CD4-positive, CD25-positive, alpha-beta regulatory T cell (primary cell): ENCODE measurements around the gene BCR. TPM values are rescaled to one million over a fixed set of nuclear protein-coding genes. Genes with fewer than 3 reads are reported as not detected.
A peak's percentile ranks its signal among the peaks of the same experiment; 100 is the strongest.

Experiments
- ATAC-seq, 2 donors: fragments of 150-1000 bp; cut with Tn5 transposase; one replicate each; pipeline ENCODE4 v1.10.0; 2021; ENCODE audit warnings: low read depth in 2 of 2, moderate number of reproducible peaks in 2 of 2, moderate library complexity in 1 of 2
- DNase-seq, 3 donors: peaks; one replicate each; pipeline versions ENCODE4 v3.0.0 to v3.0.0-alpha.2; 2012 to 2022; ENCODE audit warnings: mixed read lengths in 1 of 3
- H3K27ac ChIP-seq: one replicate; pipeline ENCODE4 v1.7.0; 2013; ENCODE audit warnings: mild to moderate bottlenecking, low read length; ENCODE audit not compliant: insufficient read depth, poor library complexity, severe bottlenecking
- H3K27me3 ChIP-seq: one replicate; pipeline ENCODE4 v1.7.0; 2013; ENCODE audit warnings: low read length; ENCODE audit not compliant: control insufficient read depth, insufficient read depth
- H3K36me3 ChIP-seq: one replicate; pipeline ENCODE4 v1.7.0; 2013; ENCODE audit warnings: mild to moderate bottlenecking, low read length, moderate library complexity; ENCODE audit not compliant: control insufficient read depth, insufficient read depth
- H3K4me1 ChIP-seq: 2 replicates; pipeline ENCODE4 v1.7.0; 2013; ENCODE audit warnings: mild to moderate bottlenecking, low read length; ENCODE audit not compliant: insufficient read depth, control insufficient read depth, poor library complexity, severe bottlenecking
- H3K4me3 ChIP-seq: one replicate; pipeline ENCODE4 v1.7.0; 2013; ENCODE audit warnings: low read depth, mild to moderate bottlenecking, low read length, moderate library complexity
- H3K9me3 ChIP-seq, 2 experiments: 1 replicate in 1 of 2; 2 replicates in 1 of 2; pipeline ENCODE4 v1.7.0; 2013; ENCODE audit warnings: low read length in 2 of 2, mild to moderate bottlenecking in 1 of 2, moderate library complexity in 1 of 2; ENCODE audit not compliant: control insufficient read depth in 2 of 2
- H3K27ac Mint-ChIP-seq, 3 donors: one replicate each; pipeline ENCODE4 v1.8.0; 2020 to 2022; ENCODE audit warnings: mild to moderate bottlenecking in 3 of 3, mixed read lengths in 3 of 3, moderate library complexity in 2 of 3
- H3K27me3 Mint-ChIP-seq: one replicate; pipeline ENCODE4 v1.8.0; 2022; ENCODE audit warnings: mild to moderate bottlenecking, mixed read lengths
- H3K36me3 Mint-ChIP-seq: one replicate; pipeline ENCODE4 v1.8.0; 2020; ENCODE audit warnings: mixed read lengths
- H3K4me1 Mint-ChIP-seq, 4 donors: one replicate each; pipeline ENCODE4 v1.8.0; 2020 to 2022; ENCODE audit warnings: mixed read lengths in 4 of 4, mild to moderate bottlenecking in 1 of 4
- H3K4me3 Mint-ChIP-seq, 4 donors: one replicate each; pipeline ENCODE4 v1.8.0; 2020 to 2022; ENCODE audit warnings: mild to moderate bottlenecking in 4 of 4, mixed read lengths in 4 of 4, moderate library complexity in 3 of 4
- H3K9me3 Mint-ChIP-seq, 7 donors: one replicate each; pipeline ENCODE4 v1.8.0; 2020 to 2022; ENCODE audit warnings: mixed read lengths in 7 of 7, mild to moderate bottlenecking in 3 of 7, moderate library complexity in 2 of 7
- polyA plus RNA-seq, 4 donors: library from polyadenylated mRNA; unstranded; fragments of 300-500 nt; fragmentation: Illumina TruSeq; gene quantifications; one replicate each; pipeline ENCODE4 v1.2.3, GENCODE V29; 2021
- total RNA-seq: library from RNA; stranded (reverse); gene quantifications from one replicate; pipeline ENCODE4 v1.2.3, GENCODE V29; 2022

The BCR gene
- total and polyA plus RNA-seq, 5 donors from 2014 or later, result 2.6 to 66.3 (median 2.8) TPM

DNA sequence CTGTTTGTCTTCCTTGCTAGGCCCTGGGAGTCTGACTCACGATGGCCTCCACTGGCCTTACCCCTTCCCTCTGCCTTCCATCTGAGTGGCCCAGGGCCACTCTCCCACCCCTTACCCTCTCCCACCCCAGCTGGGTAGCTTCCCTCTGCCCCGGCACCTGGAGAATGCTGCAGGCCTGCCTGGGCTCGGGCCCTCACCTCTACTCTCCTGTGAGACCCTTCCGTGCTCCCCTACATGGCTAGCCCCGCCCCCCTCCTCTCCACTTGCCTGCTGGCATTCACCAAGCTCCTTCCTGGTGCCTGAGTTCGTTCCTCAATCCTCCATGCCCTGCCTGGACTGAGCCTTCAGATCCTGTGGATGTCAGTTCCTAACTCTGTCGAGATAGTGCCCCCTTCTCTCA is 26.3 kb upstream of the BCR start:
- no peaks in the 10 kb centered on the region for H3K9me3 Mint-ChIP-seq
- peak overlapping the region in 1 of 3 donors; percentile 73 for H3K27ac Mint-ChIP-seq
- Histone ChIP-seq H3K36me3 (no peaks in the 10 kb centered on the region), H3K4me1 (no peaks in the 10 kb centered on the region), H3K27me3 (no peaks in the 10 kb centered on the region), H3K4me3 (no peak overlapping the region), H3K27ac (no peak overlapping the region), H3K9me3 (no peaks in the 10 kb centered on the region)
- H3K27me3 Mint-ChIP-seq, result no peaks in the 10 kb centered on the region
- H3K4me1 Mint-ChIP-seq, result peaks cover 0 to 5% (median 2%) of the 10 kb centered on the region in 4 donors
- ATAC-seq, result no peak
- DNase-seq, result no peak
- H3K36me3 Mint-ChIP-seq, result no peaks in the 10 kb centered on the region
- no peak overlapping the region for H3K4me3 Mint-ChIP-seq

- H3K4me3 ChIP-seq, result no peak overlapping the region
- no peaks in the 10 kb centered on the region for H3K9me3 ChIP-seq
- H3K27me3 ChIP-seq, result no peaks in the 10 kb centered on the region
- Mint-ChIP-seq H3K9me3 (no peaks in the 10 kb centered on the region), H3K36me3 (no peaks in the 10 kb centered on the region), H3K4me3 (no peak overlapping the region), H3K27me3 (no peaks in the 10 kb centered on the region), H3K27ac (peak overlapping the region in 1 of 3 donors; percentile 73), H3K4me1 (peaks cover 0 to 5% (median 2%) of the 10 kb centered on the region in 4 donors)
- DNase-seq, result no peak
- no peak overlapping the region for H3K27ac ChIP-seq
- no peaks in the 10 kb centered on the region for H3K4me1 ChIP-seq
- H3K36me3 ChIP-seq, result no peaks in the 10 kb centered on the region
- ATAC-seq, result no peak
Observed at GRCh38 chr22:23154461-23154860, 25.8 kb upstream of the BCR start.

DNA sequence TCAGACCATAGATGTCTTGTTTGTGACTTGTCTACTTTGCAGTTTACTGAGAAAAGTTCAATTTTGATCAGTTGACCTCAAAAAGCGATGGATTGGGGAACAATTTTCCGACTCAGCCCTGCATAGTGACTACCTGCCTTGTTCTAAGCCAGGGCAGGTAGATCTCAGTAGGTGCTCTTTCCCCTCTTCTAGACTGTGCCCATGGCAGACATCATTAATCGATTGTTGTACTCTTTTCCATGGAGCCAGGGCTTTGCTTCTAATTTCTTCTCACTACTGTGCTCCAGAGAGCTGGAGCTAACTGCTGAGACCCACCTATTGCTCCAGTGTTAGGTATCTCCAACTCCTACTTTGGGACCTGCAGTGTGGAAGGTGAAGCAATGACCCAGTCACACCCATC is 25.2 kb upstream of the BCR start:
- Histone ChIP-seq H3K4me3 (no peak overlapping the region), H3K27me3 (no peaks in the 10 kb centered on the region), H3K9me3 (no peaks in the 10 kb centered on the region), H3K36me3 (no peaks in the 10 kb centered on the region), H3K27ac (no peak overlapping the region), H3K4me1 (no peaks in the 10 kb centered on the region)
- Mint-ChIP-seq H3K4me1 (peaks cover 0 to 5% (median 2%) of the 10 kb centered on the region in 4 donors), H3K27me3 (no peaks in the 10 kb centered on the region), H3K4me3 (no peak overlapping the region), H3K36me3 (no peaks in the 10 kb centered on the region), H3K27ac (peak overlapping the region in 1 of 3 donors; percentile 5), H3K9me3 (no peaks in the 10 kb centered on the region)
- no peak for DNase-seq
- ATAC-seq, result no peak

DNA sequence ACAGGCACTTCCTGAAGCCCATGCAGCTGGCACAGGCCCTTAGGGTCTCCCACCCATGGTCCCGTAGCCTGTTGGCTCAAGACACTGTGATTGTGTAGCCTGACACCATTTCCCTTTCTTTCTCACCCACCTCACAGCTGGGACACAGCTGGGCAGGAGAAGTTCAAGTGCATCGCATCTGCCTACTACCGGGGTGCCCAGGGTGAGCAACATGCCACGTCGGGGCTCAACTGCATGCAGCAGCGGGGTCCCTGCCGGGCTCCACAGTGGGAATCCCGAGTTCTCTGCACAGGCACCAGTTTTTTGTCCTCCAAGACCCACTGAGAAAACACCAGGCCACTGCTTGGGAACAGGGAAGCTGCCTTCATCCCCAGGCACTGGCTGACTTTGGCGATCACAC is 24.5 kb upstream of the BCR start:
- Mint-ChIP-seq H3K4me3 (no peak overlapping the region), H3K27me3 (no peaks in the 10 kb centered on the region), H3K9me3 (no peaks in the 10 kb centered on the region), H3K4me1 (peaks cover 0 to 5% (median 2%) of the 10 kb centered on the region in 4 donors), H3K36me3 (no peaks in the 10 kb centered on the region), H3K27ac (no peak overlapping the region)
- no peak overlapping the region for H3K27ac ChIP-seq
- H3K9me3 ChIP-seq, result no peaks in the 10 kb centered on the region
- no peaks in the 10 kb centered on the region for H3K36me3 ChIP-seq
- ATAC-seq (no peak), DNase-seq (no peak)
- H3K4me1 ChIP-seq, result no peaks in the 10 kb centered on the region
- no peaks in the 10 kb centered on the region for H3K27me3 ChIP-seq
- no peak overlapping the region for H3K4me3 ChIP-seq

DNA sequence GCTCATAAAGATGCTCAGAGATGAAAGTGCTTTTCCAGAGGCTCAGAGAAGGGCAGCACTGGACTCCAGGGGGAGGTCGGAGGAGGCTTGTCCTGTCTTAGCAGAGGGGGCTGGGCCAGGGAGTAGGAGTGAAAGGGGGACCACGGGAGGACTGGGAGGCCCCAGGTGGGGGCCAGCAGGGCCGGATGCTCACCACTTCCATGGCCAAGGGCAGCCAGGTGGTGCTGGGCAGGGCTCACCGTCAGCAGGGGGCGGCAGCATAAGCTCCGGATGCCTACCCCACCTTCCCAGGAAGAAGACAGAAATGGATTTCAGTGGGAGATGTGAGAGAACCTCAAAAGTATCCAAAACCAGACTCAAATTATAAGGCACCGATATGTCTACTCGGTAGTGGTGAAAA is 24.0 kb upstream of the BCR start:
- DNase-seq, result no peak
- no peak overlapping the region for H3K4me3 ChIP-seq
- Mint-ChIP-seq H3K9me3 (no peaks in the 10 kb centered on the region), H3K36me3 (no peaks in the 10 kb centered on the region), H3K4me3 (no peak overlapping the region), H3K27me3 (no peaks in the 10 kb centered on the region), H3K4me1 (peaks cover 0 to 5% (median 2%) of the 10 kb centered on the region in 4 donors), H3K27ac (no peak overlapping the region)
- no peaks in the 10 kb centered on the region for H3K27me3 ChIP-seq
- ATAC-seq, result no peak
- no peaks in the 10 kb centered on the region for H3K4me1 ChIP-seq
- no peaks in the 10 kb centered on the region for H3K36me3 ChIP-seq
- no peak overlapping the region for H3K27ac ChIP-seq
- H3K9me3 ChIP-seq, result no peaks in the 10 kb centered on the region

DNA sequence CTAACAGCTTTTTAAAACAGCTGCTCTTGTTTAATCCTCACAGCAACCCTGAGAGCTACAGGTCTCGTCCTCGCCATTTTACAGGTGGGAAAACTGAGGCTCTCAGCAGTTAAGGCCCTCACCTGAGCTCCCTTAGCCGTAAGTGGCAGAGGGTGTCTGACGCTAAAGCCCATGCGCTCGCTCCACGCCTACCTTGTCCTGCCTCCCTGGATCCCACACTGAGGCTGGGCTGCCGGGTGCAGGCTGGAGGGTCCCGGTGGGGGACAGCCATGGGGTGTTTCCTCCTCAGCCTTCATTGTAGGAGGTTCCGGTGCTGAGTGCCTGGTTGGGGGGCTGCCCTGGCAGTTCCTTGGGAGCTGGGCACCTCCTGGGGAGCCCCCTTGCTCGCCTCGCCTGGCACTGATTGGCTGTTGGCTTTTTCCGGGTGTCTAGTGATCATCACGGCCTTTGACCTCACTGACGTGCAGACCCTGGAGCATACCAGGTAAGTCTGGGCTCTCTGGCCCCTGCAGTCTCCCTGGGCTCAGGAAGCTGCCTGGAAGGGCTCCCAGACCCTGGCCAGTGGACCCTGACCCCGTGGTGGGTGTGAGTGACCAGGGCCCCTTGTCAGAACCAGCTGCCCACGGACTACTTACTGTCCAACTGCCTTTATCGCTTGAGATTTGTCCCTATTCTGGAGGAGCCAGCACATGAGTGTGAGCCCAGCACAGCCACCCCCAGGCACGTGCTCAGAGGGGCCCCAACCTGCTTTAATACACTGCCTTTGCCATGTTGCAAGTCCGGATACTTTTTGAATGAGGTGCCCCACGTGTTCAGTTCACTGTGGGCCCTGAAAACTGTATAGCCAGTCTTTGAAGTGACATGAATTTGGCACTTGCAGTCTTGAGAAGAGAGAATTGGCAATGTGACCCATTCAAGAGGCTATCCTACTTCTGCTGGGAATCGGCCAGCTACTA is 22.5 kb upstream of the BCR start:
- Mint-ChIP-seq H3K4me1 (peaks cover 0 to 3% (median 1%) of the 10 kb centered on the region in 4 donors), H3K27ac (no peak overlapping the region), H3K27me3 (no peaks in the 10 kb centered on the region), H3K9me3 (no peaks in the 10 kb centered on the region), H3K4me3 (no peak overlapping the region), H3K36me3 (no peaks in the 10 kb centered on the region)
- Histone ChIP-seq H3K36me3 (no peaks in the 10 kb centered on the region), H3K27me3 (no peaks in the 10 kb centered on the region), H3K4me3 (no peak overlapping the region), H3K27ac (no peak overlapping the region), H3K9me3 (no peaks in the 10 kb centered on the region), H3K4me1 (no peaks in the 10 kb centered on the region)
- ATAC-seq, result no peak
- no peak for DNase-seq

DNA sequence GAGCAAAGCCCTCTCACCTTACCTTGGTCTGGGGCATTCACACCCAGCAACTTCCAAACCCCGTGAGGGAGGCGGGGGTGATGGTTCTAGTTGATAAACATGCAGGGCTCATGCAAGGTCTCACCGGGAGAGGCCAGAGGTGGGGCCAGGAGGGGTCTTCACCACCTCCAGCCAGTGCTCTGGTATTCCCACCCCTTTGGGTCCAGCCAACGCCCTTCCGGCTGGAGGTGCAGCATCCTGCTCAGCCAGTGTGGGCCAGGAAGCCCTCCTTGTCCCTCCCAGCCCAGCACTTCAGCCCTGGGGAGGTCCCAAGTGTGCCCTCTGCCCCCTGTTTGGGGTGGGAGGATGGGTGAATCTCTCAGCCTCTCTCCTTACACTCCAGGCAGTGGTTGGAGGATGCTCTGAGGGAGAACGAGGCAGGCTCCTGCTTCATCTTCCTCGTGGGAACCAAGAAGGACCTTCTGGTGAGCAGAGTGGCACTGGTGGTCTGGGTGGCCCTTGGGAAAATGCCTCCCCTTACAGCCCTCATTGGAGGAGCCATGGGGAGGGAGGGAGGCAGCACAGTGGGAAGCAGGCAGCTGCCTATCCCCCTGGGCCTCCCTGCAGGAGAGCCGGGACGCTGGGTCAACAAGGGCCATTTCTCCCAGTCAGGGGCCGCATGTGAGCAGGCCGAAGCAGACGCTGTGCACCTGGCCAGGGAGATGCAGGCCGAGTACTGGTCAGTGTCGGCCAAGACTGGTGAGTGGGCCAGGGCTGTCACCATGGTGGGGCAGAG is 21.6 kb upstream of the BCR start:
- Mint-ChIP-seq H3K27ac (no peak overlapping the region), H3K27me3 (no peaks in the 10 kb centered on the region), H3K36me3 (no peaks in the 10 kb centered on the region), H3K4me3 (no peak overlapping the region), H3K9me3 (no peaks in the 10 kb centered on the region), H3K4me1 (no peaks in the 10 kb centered on the region)
- DNase-seq, result no peak
- no peak overlapping the region for H3K27ac ChIP-seq
- ATAC-seq, result no peak
- no peaks in the 10 kb centered on the region for H3K27me3 ChIP-seq
- H3K4me3 ChIP-seq, result no peak overlapping the region
- no peaks in the 10 kb centered on the region for H3K4me1 ChIP-seq
- H3K36me3 ChIP-seq, result no peaks in the 10 kb centered on the region
- H3K9me3 ChIP-seq, result no peaks in the 10 kb centered on the region
